IPS DF 4.7 (cell line): ENCODE data around the gene UBAP2L.
"Not testable (repeated sequence)": the region's sequence is repeated elsewhere in the genome, so short reads cannot be mapped to it uniquely, and the experiment has no call there.

Source experiments
- DNase-seq: peaks from one replicate; pipeline ENCODE4 v3.0.0-alpha.2; 2013; ENCODE audit warnings: low spot score; ENCODE audit errors: extremely low read depth

Gene UBAP2L

GRCh38 chr1:154307670-154308270 lies 87.0 kb downstream of the UBAP2L start:
- DNase-seq = not testable (repeated sequence)

- DNase-seq = not testable (repeated sequence)
Observed at GRCh38 chr1:154309136-154309535, 88.4 kb downstream of the UBAP2L start.

DNA sequence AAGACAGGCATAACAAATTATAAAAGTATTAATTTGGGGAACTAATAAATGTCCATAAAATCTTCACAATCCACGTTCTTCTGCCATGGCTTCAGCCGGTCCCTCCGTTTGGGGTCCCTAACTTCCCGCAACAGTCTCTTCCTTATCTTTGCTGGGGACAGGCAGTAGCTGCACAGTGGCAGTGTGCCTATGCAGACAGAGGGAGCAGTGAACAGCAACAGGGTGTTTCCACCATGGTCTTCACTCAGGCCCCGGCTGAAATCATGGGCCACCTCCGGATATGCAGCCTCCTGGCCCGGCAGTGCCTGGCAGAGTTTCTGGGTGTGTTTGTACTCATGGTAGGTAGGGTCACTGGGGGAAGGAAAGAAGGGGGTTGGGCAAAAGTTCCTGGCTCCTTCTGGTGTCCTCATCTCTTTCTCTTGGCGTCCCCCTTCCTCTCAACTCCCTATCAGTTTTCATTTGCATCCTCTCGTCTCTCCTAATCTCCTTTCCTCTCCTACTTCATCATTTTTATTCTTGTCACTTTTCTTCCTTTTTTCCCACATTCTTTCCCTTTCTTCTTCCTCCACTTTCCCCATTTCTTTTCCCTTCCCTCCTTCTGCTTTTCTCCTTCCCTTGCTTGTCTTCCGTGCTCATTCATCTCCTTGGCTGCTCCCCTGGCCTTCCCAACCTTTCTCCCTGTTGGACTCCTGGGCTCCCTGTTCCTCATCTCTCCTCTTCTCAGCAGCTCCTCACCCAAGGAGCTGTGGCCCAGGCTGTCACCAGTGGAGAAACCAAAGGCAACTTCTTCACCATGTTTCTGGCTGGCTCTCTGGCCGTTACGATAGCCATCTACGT lies 91.7 kb downstream of the UBAP2L start:
- not testable (repeated sequence) for DNase-seq

GRCh38 chr1:154313066-154313356 lies 92.3 kb downstream of the UBAP2L start:
- no peak for DNase-seq

- not testable (repeated sequence) for DNase-seq
Observed at GRCh38 chr1:154314226-154314625, 93.5 kb downstream of the UBAP2L start.

DNA sequence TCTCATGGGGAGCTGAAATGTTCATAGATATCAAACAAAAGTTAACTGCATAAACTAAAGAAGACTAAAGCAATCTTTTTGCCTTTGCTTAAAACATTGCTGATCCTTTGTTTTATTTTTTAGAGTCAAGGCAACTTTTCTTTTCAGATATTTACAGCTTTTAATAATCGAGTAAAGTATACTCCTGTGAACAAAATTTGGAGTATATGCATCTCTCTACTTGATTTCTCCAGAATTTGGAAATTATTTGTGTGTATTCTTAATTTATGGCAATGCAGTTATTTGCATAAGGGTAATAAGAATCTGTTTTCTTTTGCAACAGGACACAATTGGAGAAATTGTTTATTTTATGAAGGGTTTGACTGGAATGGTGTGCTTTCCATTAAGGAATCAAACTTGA lies 95.9 kb downstream of the UBAP2L start:
- DNase-seq = no peak

DNA sequence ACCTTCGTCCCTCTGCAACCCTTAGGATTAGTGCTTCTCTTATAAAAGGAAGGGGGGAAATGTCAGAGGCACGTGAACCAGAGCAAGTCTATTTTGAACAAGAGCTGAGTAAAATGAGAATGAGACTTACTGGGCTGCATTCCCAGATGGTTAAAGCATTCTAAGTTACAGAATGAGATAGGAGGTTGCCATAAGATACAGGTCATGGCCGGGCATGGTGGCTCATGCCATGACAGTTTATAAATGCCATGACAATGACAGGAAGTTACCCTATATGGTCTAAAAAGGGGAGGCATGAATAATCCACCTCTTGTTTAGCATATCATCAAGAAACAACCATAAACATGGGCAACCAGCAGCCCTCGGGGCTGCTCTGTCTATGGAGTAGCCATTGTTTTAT lies 97.6 kb downstream of the UBAP2L start:
- DNase-seq = no peak
